Glutamatergic neuron (in vitro differentiated cells): ENCODE measurements around the gene TSPAN3. TPM values are rescaled to one million over a fixed set of nuclear protein-coding genes. Genes with fewer than 3 reads are reported as not detected.

Experiments
- DNase-seq: peaks from one replicate; pipeline ENCODE4 v3.0.0; 2022
- H3K27ac Mint-ChIP-seq: one replicate; pipeline ENCODE4 v1.8.0; 2020; ENCODE audit warnings: mild to moderate bottlenecking, mixed read lengths, inconsistent platforms; ENCODE audit not compliant: unreplicated experiment
- H3K27me3 Mint-ChIP-seq: one replicate; pipeline ENCODE4 v1.8.0; 2020; ENCODE audit warnings: mild to moderate bottlenecking, moderate library complexity, mixed read lengths, inconsistent platforms; ENCODE audit not compliant: unreplicated experiment
- H3K36me3 Mint-ChIP-seq: one replicate; pipeline ENCODE4 v1.8.0; 2020; ENCODE audit warnings: mild to moderate bottlenecking, mixed read lengths, inconsistent platforms; ENCODE audit not compliant: unreplicated experiment
- H3K4me1 Mint-ChIP-seq: one replicate; pipeline ENCODE4 v1.8.0; 2020; ENCODE audit warnings: mild to moderate bottlenecking, low read depth, mixed read lengths, inconsistent platforms; ENCODE audit not compliant: unreplicated experiment
- H3K4me3 Mint-ChIP-seq: one replicate; pipeline ENCODE4 v1.8.0; 2020; ENCODE audit warnings: mild to moderate bottlenecking, mixed read lengths, inconsistent platforms; ENCODE audit not compliant: unreplicated experiment
- H3K9me3 Mint-ChIP-seq: one replicate; pipeline ENCODE4 v1.8.0; 2020; ENCODE audit warnings: mild to moderate bottlenecking, moderate library complexity, mixed read lengths, inconsistent platforms; ENCODE audit not compliant: unreplicated experiment
- CTCF ChIP-seq: fragments of 200-600 bp; sonication (generic); IDR thresholded peaks from one replicate; pipeline ENCODE4 v1.5.0; 2021; ENCODE audit not compliant: partially characterized antibody, unreplicated experiment
- total RNA-seq: library from RNA; stranded (reverse); fragmentation: NEBNext Ultra II Directional; extraction: Animal tissue kit (Norgen Biotek cat#: 25700); gene quantifications from one replicate; pipeline ENCODE4 v1.2.1, GENCODE V29; 2021; ENCODE audit not compliant: unreplicated experiment

Gene TSPAN3
- total RNA-seq, 1 donor from 2014 or later: 190 TPM

GRCh38 chr15:76991741-76992645 is 78.9 kb downstream of the TSPAN3 start:
- Mint-ChIP-seq H3K4me3 (peak overlapping the region; percentile 51), H3K4me1 (peaks cover 33% of the 10 kb centered on the region), H3K36me3 (no peaks in the 10 kb centered on the region), H3K9me3 (peaks cover 4% of the 10 kb centered on the region), H3K27me3 (peaks cover 7% of the 10 kb centered on the region), H3K27ac (peak overlapping the region; percentile 83)
- DNase-seq: no peak
- TF ChIP-seq CTCF: no peak

Other genes with a start within 250 kb of the TSPAN3 start
- 58.0 TPM for gene SCAPER, start 165.8 kb downstream of the TSPAN3 start, total RNA-seq
- 137 TPM for gene RCN2, start 139.4 kb downstream of the TSPAN3 start, total RNA-seq
- gene PSTPIP1, start 76.0 kb downstream of the TSPAN3 start, total RNA-seq: 12.4 TPM